NB4 (cell line): ENCODE measurements around the gene FAM168B.

Experiments
- DNase-seq: peaks from one replicate; pipeline ENCODE4 v3.0.0; 2010; ENCODE audit warnings: low read depth
- H3K4me3 ChIP-seq: one replicate; pipeline ENCODE4 v1.5.1; 2011; ENCODE audit warnings: mild to moderate bottlenecking, low read depth, low read length, moderate library complexity
- CTCF ChIP-seq: IDR thresholded peaks from one replicate; pipeline ENCODE4 v1.5.1; 2012; ENCODE audit warnings: low read depth, low read length
- MAX ChIP-seq: IDR thresholded peaks from 2 replicates; pipeline ENCODE4 v1.6.1; 2011; ENCODE audit warnings: low read depth, low read length
- MYC ChIP-seq: IDR thresholded peaks from 2 replicates; pipeline ENCODE4 v1.6.1; 2011; ENCODE audit warnings: low read depth, low read length
- POLR2A ChIP-seq: IDR thresholded peaks from 2 replicates; pipeline ENCODE4 v1.6.1; 2011; ENCODE audit warnings: mild to moderate bottlenecking; ENCODE audit not compliant: insufficient read length; ENCODE audit errors: extremely low read depth

Gene FAM168B

GRCh38 chr2:131011486-131011885 lies 81.8 kb downstream of the FAM168B start:
- TF ChIP-seq MAX (no peak), POLR2A (no peak)
- DNase-seq = no peak
- H3K4me3 ChIP-seq = no peak overlapping the region

GRCh38 chr2:131010566-131010965 lies 82.7 kb downstream of the FAM168B start:
- TF ChIP-seq MYC (no peak), CTCF (no peak), MAX (no peak)
- DNase-seq = no peak
- H3K4me3 ChIP-seq = no peak overlapping the region

GRCh38 chr2:131009713-131010475 lies 83.4 kb downstream of the FAM168B start:
- DNase-seq = no peak
- H3K4me3 ChIP-seq = no peak overlapping the region
- TF ChIP-seq CTCF = no peak
- TF ChIP-seq POLR2A = no peak
- TF ChIP-seq MAX = no peak
- no peak for TF ChIP-seq MYC

GRCh38 chr2:131008967-131009366 lies 84.3 kb downstream of the FAM168B start:
- DNase-seq = no peak
- H3K4me3 ChIP-seq = no peak overlapping the region
- no peak for TF ChIP-seq POLR2A
- TF ChIP-seq CTCF = no peak
- no peak for TF ChIP-seq MYC
- no peak for TF ChIP-seq MAX

- H3K4me3 ChIP-seq = no peak overlapping the region
- DNase-seq = no peak
- TF ChIP-seq MAX (no peak), POLR2A (no peak), MYC (no peak), CTCF (no peak)
Measured at GRCh38 chr2:131006561-131006960, 86.7 kb downstream of the FAM168B start.

GRCh38 chr2:131005216-131005935 lies 87.9 kb downstream of the FAM168B start:
- TF ChIP-seq MYC (no peak), POLR2A (no peak), MAX (no peak), CTCF (no peak)
- H3K4me3 ChIP-seq = no peak overlapping the region
- no peak for DNase-seq
